HepG2 (cell line): ENCODE measurements around the gene TIMM44. TPM values are rescaled to one million over a fixed set of nuclear protein-coding genes. Genes with fewer than 3 reads are reported as not detected.
A peak's percentile ranks its signal among the peaks of the same experiment; 100 is the strongest.

ENCODE experiments used
- ATF4 ChIP-seq, 2 experiments: fragments of 450-650 bp in 1 of 2; sonication (generic) in 1 of 2; formaldehyde crosslinking; IDR thresholded peaks; 2 replicates each; pipeline versions ENCODE4 v1.5.0 to v1.8.0; 2020 to 2022; ENCODE audit warnings: mild to moderate bottlenecking in 1 of 2, missing genetic modification reagents in 1 of 2
- FOXM1 ChIP-seq: sonication (generic); formaldehyde crosslinking; IDR thresholded peaks from 2 replicates; pipeline ENCODE4 v1.5.0; 2020; ENCODE audit warnings: missing genetic modification reagents
- HBP1 ChIP-seq: IDR thresholded peaks from 2 replicates; pipeline ENCODE4 v1.6.1; 2016; ENCODE audit warnings: low read depth, control low read depth
- HNF4G ChIP-seq, 2 experiments: sonication (generic) in 1 of 2; formaldehyde crosslinking in 1 of 2; IDR thresholded peaks; 2 replicates each; pipeline versions ENCODE4 v1.4.0 to v1.6.1; 2011 to 2020; ENCODE audit warnings: borderline replicate concordance in 2 of 2, low read depth in 2 of 2, mild to moderate bottlenecking in 2 of 2, low read length in 1 of 2, missing genetic modification reagents in 1 of 2, moderate library complexity in 1 of 2
- JUND ChIP-seq: sonication (generic); formaldehyde crosslinking; IDR thresholded peaks from 2 replicates; pipeline ENCODE4 v1.8.0; 2022; ENCODE audit warnings: mild to moderate bottlenecking, missing genetic modification reagents
- KMT2B ChIP-seq: IDR thresholded peaks from 2 replicates; pipeline ENCODE4 v1.6.1; 2016; ENCODE audit warnings: missing genetic modification reagents, missing compliant biosample characterization
- MXD4 ChIP-seq: IDR thresholded peaks from 2 replicates; pipeline ENCODE4 v1.6.1; 2016; ENCODE audit warnings: mild to moderate bottlenecking, missing biosample characterization, missing genetic modification reagents
- MYC ChIP-seq: sonication (generic); formaldehyde crosslinking; IDR thresholded peaks from 2 replicates; pipeline ENCODE4 v1.9.0; 2021; ENCODE audit warnings: missing genetic modification reagents, borderline replicate concordance
- NFKB2 ChIP-seq: sonication (generic); formaldehyde crosslinking; IDR thresholded peaks from 2 replicates; pipeline ENCODE4 v1.4.0; 2020; ENCODE audit warnings: missing genetic modification reagents, borderline replicate concordance
- SMARCC2 ChIP-seq: fragments of 450-650 bp; IDR thresholded peaks from 2 replicates; pipeline ENCODE4 v1.6.1; 2017; ENCODE audit warnings: antibody characterized with exemption, mild to moderate bottlenecking
- TBP ChIP-seq: sonication (generic); formaldehyde crosslinking; IDR thresholded peaks from 2 replicates; pipeline ENCODE4 v1.5.0; 2020; ENCODE audit warnings: missing genetic modification reagents
- TCF12 ChIP-seq, 2 experiments: fragments of 450-650 bp in 1 of 2; sonication (generic) in 1 of 2; formaldehyde crosslinking in 1 of 2; IDR thresholded peaks; 2 replicates each; pipeline versions ENCODE4 v1.6.1 to v1.8.0; 2017 to 2022; ENCODE audit warnings: antibody characterized with exemption in 1 of 2, mild to moderate bottlenecking in 1 of 2, missing genetic modification reagents in 1 of 2, moderate library complexity in 1 of 2
- TERF1 ChIP-seq: sonication (generic); formaldehyde crosslinking; IDR thresholded peaks from 2 replicates; pipeline ENCODE4 v1.8.0; 2022; ENCODE audit warnings: mild to moderate bottlenecking, missing genetic modification reagents, moderate library complexity
- ZBTB43 ChIP-seq: sonication (generic); formaldehyde crosslinking; conservative IDR thresholded peaks from 2 replicates; pipeline ENCODE4 v1.4.0; 2020; ENCODE audit warnings: missing genetic modification reagents
- ZFAT ChIP-seq: sonication (generic); formaldehyde crosslinking; conservative IDR thresholded peaks from 2 replicates; pipeline ENCODE4 v1.8.1; 2023; ENCODE audit warnings: missing genetic modification reagents, inconsistent platforms
- ZFX ChIP-seq: sonication (generic); formaldehyde crosslinking; IDR thresholded peaks from 2 replicates; pipeline ENCODE4 v1.4.0; 2020; ENCODE audit warnings: mild to moderate bottlenecking, low read depth, missing genetic modification reagents, moderate library complexity
- ZMAT3 ChIP-seq: sonication (generic); formaldehyde crosslinking; conservative IDR thresholded peaks from 2 replicates; pipeline ENCODE4 v1.7.0; 2021; ENCODE audit warnings: missing genetic modification reagents
- ZNF10 ChIP-seq: sonication (generic); formaldehyde crosslinking; IDR thresholded peaks from 2 replicates; pipeline ENCODE4 v1.4.0; 2020; ENCODE audit warnings: mild to moderate bottlenecking, low read depth, missing genetic modification reagents, borderline replicate concordance
- ZNF232 ChIP-seq: sonication (generic); formaldehyde crosslinking; IDR thresholded peaks from 2 replicates; pipeline ENCODE4 v1.4.0; 2020; ENCODE audit warnings: missing genetic modification reagents, borderline replicate concordance
- ZNF331 ChIP-seq: sonication (generic); formaldehyde crosslinking; IDR thresholded peaks from 2 replicates; pipeline ENCODE4 v1.4.0; 2020; ENCODE audit warnings: missing genetic modification reagents
- ZNF337 ChIP-seq: sonication (generic); formaldehyde crosslinking; IDR thresholded peaks from 2 replicates; pipeline ENCODE4 v1.5.1; 2020; ENCODE audit warnings: missing genetic modification reagents, low read depth, mild to moderate bottlenecking, borderline replicate concordance
- ZNF605 ChIP-seq: sonication (generic); formaldehyde crosslinking; IDR thresholded peaks from 2 replicates; pipeline ENCODE4 v1.8.0; 2022; ENCODE audit warnings: mild to moderate bottlenecking, missing genetic modification reagents
- ZNF724P ChIP-seq: sonication (generic); formaldehyde crosslinking; IDR thresholded peaks from 2 replicates; pipeline ENCODE4 v1.8.0; 2022; ENCODE audit warnings: missing genetic modification reagents, borderline replicate concordance
- ZNF782 ChIP-seq: sonication (generic); formaldehyde crosslinking; IDR thresholded peaks from 2 replicates; pipeline ENCODE4 v1.4.0; 2020; ENCODE audit warnings: missing genetic modification reagents, mild to moderate bottlenecking, borderline replicate concordance
- polyA plus RNA-seq, 8 experiments: library from polyadenylated mRNA; depleted of rRNA in 3 of 8; stranded (reverse) in 7 of 8; unstranded in 1 of 8; fragments of >200 nt; fragmentation: Illumina TruSeq in 4 of 8; extraction: Trizol in 4 of 8; gene quantifications; 2 replicates each; pipeline versions ENCODE4 v1.2.1 to v1.2.3, GENCODE V29; 2011 to 2016; ENCODE audit warnings: low read depth in 4 of 8, missing spikeins in 1 of 8, mixed read lengths in 1 of 8; ENCODE audit not compliant: insufficient read depth in 1 of 8
- total RNA-seq, 5 experiments: library from RNA; depleted of rRNA; stranded (reverse); fragments of >200 nt; fragmentation: Illumina TruSeq; extraction: Trizol; gene quantifications; 2 replicates each; pipeline ENCODE4 v1.2.3, GENCODE V29; 2016; ENCODE audit warnings: low read depth in 1 of 5

The TIMM44 gene
- total and polyA plus RNA-seq, 2 of the 13 experiments (the other 11 are each of a cell fraction or from before 2014, with no cell fraction given) = 42.9 to 72.6 TPM

GRCh38 chr19:7903244-7904073 lies 40.0 kb downstream of the TIMM44 start, which contains the start of gene MAP2K7 (continued):
- TF ChIP-seq ZNF605 (CRISPR knock-in tag) = peak; percentile 95
- no peak for TF ChIP-seq SMARCC2
- no peak for TF ChIP-seq TERF1 (CRISPR knock-in tag)
- peak; percentile 95 for TF ChIP-seq NFKB2
- TF ChIP-seq JUND (CRISPR knock-in tag) = peak; percentile 54; the same call in 1 of the 2 replicates
- TF ChIP-seq MYC = peak; percentile 97
- peak; percentile 95 for TF ChIP-seq MXD4 (CRISPR knock-in tag)
- peak; percentile 86 for TF ChIP-seq ZBTB43 (CRISPR knock-in tag)
- no peak for TF ChIP-seq TBP
- peak; percentile 92; the same call in 1 of the 2 replicates for TF ChIP-seq ZMAT3 (CRISPR knock-in tag)
- no peak for TF ChIP-seq HNF4G (IDR thresholded peaks at IDR 0.05; ENCODE audit: borderline replicate concordance, low read depth, low read length)
- 0 out of 2 replicates have a peak, but pooled peaks have one; percentile 10 for TF ChIP-seq HNF4G (CRISPR knock-in tag; IDR thresholded peaks at IDR 0.05; ENCODE audit: borderline replicate concordance, low read depth)
- TF ChIP-seq ZFX (CRISPR knock-in tag) = peak; percentile 80
- peak; percentile 81 for TF ChIP-seq ZNF331 (CRISPR knock-in tag)
- TF ChIP-seq ZFAT (CRISPR knock-in tag) = no peak
- TF ChIP-seq FOXM1 (CRISPR knock-in tag) = no peak
- peak in 1 of 2 experiments; percentile 88; a peak in 2 of 4 replicates for TF ChIP-seq ATF4 (CRISPR knock-in tag; IDR thresholded peaks at IDR 0.05)
- TF ChIP-seq ZNF232 (CRISPR knock-in tag) = peak; percentile 54; the same call in 1 of the 2 replicates
- peak; percentile 53; the same call in 1 of the 2 replicates for TF ChIP-seq ZNF724P (CRISPR knock-in tag)
- TF ChIP-seq KMT2B (CRISPR knock-in tag) = peak; percentile 72
- no peak for TF ChIP-seq ZNF10
- TF ChIP-seq HBP1 (CRISPR knock-in tag) = peak; percentile 19; the same call in 1 of the 2 replicates
- 0 out of 2 replicates have a peak, but pooled peaks have one; percentile 57 for TF ChIP-seq ZNF337 (CRISPR knock-in tag)
- TF ChIP-seq ZNF782 (CRISPR knock-in tag) = peak; percentile 32; the same call in 1 of the 2 replicates
- TF ChIP-seq TCF12 (IDR thresholded peaks at IDR 0.05) = no peak
- no peak for TF ChIP-seq TCF12 (CRISPR knock-in tag; IDR thresholded peaks at IDR 0.05)
